ACHN (cell line): ENCODE measurements around the gene PSMD9.
"Not testable (repeated sequence)": the region's sequence is repeated elsewhere in the genome, so short reads cannot be mapped to it uniquely, and the experiment has no call there.

Experiments used
- DNase-seq: peaks from one replicate; pipeline ENCODE4 v3.0.0-alpha.2; 2015
- in situ Hi-C: cut with HindIII; loops from 2 replicates; pipeline ENCODE4 v1.10.0; 2017; ENCODE audit warnings: low sequenced_read_pairs, low pct_ligation_motif_present, low pct_unique_long_range_greater_than_20kb

Gene PSMD9

DNA sequence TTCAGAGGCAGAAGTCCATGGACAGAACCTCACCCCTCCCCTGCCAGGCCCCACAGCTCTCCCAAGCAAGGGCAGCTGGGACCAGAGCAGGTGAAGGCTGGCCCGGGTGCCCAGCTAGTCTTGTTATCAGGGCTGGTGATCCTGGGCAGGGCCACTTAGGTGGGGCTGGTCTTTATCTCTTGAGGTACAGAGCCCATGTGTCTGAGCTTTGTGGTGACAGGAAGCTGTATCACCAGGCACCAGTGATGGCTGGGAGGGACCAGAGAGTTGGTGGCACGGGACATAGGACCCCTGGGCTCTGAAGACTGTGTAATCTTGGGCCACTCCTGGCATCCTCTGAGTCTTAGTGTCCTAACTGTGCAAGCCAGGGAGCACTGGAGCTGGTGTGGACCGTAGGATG lies 17.1 kb upstream of the PSMD9 start:
- in situ Hi-C loops: no loop called here
- no peak for DNase-seq

DNA sequence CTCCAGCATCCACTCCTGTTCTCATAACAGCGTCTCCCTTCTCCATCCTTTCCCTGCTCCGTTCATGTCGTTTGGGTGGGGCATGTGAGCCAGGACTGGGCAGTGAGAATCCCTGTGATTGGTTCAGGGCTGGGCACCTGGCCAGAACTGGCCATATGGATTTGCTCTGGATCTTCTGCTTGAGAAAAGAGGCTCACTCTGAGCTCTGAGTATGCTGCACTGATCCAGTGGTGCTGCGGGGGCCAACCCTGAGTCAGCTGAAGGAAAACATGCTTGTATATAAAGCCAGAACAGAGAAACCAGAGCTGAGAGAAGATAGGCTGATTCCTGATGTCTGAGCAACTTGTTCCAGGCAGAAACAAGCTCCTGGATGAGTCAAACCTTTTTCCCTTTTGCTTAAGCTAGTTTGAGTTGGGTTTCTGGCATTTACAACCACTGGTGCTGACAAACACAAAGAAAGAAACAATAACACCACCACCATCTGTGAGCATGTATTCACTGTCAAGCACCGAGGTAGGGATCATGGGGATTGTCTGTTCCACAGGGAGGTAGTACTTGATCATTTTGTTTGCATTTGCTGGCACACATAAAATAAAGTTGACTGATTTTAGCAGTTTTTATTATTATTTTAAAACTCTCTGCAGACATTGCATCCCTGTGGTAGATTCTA lies 15.9 kb upstream of the PSMD9 start:
- DNase-seq: no peak
- in situ Hi-C loops: no loop called here

DNA sequence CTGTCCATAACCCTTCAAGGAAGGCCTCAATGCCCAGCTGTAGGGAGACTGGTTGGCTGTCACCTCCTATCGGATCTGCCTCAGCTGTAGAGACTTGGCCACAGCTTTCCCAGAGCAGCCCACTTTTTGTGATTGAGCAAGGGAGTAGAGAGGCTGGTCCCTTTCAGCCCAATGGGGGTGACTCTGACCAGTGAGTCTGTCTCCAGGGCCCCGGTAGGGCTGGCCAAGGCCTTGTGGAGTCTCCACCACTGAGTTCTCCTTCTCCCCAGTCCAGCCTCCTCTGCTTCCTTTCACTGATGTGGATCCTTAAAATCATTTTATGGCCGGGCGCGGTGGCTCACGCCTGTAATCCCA lies 15.4 kb upstream of the PSMD9 start:
- DNase-seq: no peak
- in situ Hi-C loops: no loop called here

DNA sequence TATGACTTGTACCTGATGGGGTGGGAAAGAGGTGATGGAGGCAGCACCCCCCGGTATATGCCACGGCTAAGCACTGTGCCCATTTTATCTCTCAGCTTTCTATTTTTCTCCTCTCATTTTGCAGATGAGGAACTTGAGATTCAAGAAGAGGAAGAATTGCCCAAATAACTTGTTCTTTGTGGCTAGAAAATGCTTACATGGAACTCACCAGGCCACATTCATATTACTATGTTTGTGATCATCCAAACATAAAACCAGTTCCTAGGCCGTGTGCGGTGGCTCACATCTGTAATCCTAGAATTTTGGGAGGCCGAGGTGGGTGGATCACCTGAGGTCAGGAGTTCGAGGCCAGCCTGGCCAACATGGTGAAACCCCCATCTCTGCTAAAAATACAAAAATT lies 14.5 kb upstream of the PSMD9 start:
- in situ Hi-C loops: no loop called here
- DNase-seq: no peak

DNA sequence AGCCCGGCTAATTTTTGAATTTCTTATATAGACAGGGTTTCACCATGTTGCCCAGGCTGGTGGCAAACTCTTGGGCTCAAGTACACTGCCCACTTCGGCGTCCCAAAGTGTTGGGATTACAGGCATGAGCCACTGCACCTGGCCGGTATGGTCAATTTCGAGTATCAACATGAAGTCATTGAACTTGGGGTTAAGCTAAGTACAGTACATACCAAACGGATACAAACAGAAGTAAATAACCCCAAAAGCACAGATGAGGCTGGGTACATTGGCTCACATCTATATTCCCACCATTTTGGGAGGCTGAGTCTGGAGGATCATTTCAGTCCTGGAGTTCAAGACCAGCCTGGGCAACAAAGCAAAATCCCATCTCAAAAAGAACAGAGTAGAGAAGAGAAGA lies 13.0 kb upstream of the PSMD9 start:
- no peak for DNase-seq
- in situ Hi-C loops: no loop called here

DNA sequence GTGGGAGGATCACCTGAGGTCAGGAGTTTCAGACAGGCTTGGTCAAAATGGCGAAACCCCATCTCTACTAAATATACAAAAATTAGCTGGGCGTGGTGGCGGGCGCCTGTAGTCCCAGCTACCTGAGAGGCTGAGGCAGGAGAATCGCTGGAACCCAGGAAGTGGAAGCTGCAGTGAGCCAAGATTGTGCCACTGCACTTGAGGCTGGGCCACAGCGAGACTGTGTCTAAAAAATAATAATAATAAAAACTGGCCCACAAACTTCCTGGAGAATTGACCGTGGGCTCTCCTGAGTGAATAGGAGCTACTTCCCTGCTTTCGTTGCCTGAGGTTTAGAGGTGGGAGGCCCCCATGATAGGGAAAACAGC lies 12.5 kb upstream of the PSMD9 start:
- in situ Hi-C loops, DNase-seq: not testable (repeated sequence)

DNA sequence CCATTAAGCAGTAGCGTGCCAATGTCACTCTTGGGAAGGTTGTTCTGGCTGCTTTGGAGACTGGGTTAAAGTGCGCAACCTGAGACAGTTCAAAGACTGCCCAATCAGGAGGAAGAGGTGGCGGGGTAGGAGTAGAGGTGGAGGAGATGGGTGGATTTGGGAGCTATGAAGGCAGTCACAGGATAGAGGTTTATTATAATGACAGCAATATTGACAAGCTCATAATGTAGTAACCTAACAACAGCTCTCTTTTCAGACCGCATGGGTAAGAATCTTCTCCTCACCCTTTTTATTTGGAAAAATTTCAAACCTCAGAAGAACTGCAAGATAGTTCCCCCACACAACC lies 5.3 kb upstream of the PSMD9 start:
- no peak for DNase-seq

DNA sequence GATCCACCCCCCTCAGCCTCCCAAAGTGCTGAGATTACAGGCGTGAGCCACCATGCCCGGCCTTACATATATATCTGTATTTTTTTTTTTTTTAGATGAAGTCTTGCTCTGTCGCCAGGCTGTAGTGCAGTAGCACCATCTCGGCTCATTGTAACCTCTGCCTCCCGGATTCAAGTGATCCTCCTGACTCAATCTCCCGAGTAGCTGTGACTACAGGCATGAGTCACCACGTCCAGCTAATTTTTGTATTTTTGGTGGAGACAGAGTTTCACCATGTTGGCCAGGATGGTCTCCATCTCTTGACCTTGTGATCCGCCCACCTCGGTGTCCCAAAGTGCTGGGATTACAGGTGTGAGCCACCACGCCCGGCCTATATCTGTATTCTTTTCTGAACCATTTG lies 3.5 kb upstream of the PSMD9 start:
- in situ Hi-C loops: not testable (repeated sequence)
- DNase-seq: peak; percentile 23

More for the DNA sequence above, 5.3 kb upstream of the PSMD9 start:
- in situ Hi-C loops: no loop called here

DNA sequence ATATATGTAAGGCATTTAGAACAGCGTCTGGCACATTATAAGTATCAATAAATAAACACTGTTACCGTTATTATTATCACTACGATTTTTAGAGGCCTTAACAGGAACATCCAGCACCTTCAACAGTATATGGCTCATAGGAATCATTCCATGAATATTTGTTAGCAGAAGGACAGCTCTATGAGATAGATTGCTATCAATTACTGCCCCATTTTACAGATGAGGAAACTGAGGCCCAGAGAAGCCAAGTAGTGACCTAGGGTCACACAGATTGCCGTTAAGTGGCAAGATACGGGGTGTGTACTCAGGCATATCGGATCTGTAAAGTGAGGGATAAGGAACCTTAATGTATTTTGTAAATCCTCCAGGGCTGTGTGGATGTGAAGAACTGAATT lies 510 bp upstream of the PSMD9 start:
- in situ Hi-C loops: no loop called here
- no peak for DNase-seq

DNA sequence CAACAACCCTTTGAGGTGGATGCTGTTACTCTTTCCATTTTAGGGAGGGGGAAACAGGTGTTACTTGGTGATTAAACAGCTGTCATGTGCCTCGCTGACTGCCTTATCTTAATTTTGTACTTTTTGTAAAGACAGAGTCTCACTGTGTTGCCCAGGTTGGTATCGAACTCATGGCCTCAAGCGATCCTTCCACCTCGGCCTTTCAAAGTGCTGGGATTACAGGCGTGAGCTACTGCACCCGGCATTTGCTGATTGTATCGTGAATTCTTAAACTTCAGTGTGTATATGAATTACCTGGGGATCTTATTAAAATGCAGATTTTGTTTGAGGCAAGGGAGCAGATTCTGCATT lies 659 bp downstream of the PSMD9 start:
- DNase-seq: no peak
- in situ Hi-C loops: no loop called here

DNA sequence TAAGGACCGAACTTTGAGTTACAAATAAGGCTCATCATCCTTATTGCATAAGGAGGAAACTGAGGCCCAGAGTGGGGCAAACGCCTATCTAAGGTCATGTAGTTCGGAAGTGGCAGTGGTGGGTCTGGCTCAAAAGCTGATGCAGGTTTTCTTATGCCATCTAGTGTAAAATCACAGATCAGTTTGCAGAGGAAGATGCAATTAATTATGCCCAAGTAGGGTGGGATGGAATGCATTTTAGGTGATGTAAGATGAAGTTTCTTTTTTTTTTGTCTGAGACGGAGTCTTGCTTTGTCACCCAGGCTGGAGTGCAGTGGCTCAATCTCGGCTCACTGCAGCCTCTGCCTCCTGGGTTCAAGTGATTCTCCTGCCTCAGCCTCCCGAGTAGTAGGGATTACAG lies 1.1 kb downstream of the PSMD9 start:
- in situ Hi-C loops, DNase-seq: not testable (repeated sequence)

DNA sequence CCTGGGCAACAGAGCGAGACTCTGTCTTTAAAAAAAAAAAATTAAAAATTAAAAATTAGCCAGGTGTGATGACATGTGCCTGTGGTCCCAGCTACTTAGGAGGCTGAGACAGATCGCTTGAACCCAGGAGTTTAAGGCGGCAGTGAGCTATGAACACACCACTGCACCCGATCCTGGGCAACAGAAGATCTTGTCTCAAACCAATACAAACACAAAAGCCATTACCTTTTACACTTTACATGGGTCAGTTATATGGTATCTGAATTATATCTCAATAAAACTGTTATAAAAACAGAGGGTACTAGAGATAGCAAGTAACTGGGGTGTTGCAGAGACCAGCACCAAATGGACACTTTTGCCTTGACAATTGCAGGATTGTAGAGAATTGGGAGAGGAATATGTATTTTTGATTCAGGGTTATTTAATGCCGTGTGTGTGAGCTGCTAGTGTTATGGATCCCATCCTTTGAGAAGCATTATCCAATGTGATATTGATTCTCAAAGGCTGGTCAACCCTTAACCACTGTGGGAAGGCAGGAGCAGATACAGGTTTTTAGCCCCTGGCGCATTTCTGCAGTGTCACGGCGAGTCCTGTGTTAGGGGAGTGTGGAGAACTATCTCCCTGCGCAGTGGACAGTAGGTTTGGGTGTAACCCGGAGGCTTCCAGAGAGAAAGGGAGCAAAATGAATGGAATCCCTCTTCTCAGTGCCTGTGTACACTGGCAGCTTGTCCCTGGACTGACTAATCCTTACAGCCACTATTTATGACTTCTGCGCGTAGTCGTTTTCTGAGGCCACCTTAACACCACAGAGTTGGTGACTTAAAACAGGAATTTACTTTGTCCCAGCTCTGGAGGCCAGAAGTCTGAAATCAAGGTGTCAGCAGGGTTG lies 4.3 kb downstream of the PSMD9 start:
- no peak for DNase-seq
- in situ Hi-C loops: no loop called here

DNA sequence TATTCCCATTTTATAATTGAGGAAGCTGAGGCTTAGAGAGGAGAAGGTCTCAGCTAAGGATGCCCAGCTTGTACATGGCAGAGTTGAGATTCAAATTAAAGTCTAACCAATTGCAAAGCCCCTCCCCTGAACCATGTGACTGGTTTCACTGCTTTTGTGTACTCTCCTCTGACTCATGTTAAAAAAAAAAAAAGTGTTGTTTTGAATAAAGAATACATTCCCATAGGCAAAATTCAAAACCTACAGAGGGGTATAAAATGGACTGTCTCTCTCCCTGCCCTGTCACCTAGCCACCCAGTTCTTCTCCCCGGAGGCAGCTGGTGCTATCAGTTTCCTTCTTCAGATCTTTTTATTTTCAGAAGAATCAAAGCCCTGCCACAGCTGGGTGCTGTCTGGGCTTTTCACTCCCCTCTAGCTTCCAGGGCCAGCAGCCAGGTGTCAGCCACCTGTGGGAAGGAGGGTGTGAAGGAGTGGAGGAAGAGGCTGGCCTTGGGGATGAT lies 5.4 kb downstream of the PSMD9 start:
- in situ Hi-C loops: no loop called here
- DNase-seq: peak; percentile 85

DNA sequence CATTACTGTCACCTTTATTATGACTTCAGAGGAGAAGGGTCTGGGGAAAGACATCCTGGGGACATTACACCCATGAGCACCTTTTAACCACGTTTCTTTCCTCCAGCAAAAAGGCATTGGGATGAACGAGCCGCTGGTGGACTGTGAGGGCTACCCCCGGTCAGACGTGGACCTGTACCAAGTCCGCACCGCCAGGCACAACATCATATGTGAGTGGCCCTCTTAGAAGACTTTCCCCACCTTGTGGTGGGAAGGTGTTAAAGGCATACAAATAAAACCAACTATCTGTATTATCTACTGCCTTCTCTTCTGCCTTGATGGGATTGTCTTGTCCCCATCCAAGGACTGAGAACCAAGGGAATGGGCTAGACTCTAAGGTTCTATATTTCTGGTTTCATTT lies 6.0 kb downstream of the PSMD9 start:
- DNase-seq: peak; percentile 72
- in situ Hi-C loops: no loop called here

DNA sequence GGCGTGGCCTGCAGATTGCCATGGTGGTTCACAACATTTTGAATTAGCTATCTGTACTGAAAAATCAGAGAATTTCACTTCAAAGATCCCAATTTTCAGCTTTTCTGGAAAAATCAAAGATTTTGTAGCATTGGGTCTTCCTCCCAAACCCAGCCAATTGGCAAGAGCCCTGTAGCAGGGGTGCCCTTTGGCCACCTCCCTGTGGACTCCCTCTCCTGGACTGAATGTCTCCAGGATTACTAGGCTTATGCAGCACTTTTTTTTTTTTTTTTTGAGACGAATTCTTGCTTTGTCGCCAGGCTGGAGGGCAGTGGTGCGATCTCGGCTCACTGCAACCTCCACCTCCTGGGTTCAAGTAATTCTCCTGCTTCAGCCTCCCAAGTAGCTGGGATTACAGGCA lies 9.7 kb downstream of the PSMD9 start:
- in situ Hi-C loops: no loop called here
- DNase-seq: no peak

DNA sequence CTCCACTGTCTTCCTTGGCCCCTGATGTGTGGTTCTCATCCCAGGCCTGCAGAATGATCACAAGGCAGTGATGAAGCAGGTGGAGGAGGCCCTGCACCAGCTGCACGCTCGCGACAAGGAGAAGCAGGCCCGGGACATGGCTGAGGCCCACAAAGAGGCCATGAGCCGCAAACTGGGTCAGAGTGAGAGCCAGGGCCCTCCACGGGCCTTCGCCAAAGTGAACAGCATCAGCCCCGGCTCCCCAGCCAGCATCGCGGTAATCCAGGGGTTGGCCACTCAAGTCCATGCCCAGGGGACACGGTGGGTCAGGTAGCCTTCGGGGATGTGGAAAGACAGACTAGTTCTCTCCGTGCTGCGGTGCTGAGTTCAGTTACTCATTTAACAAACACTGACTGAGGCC lies 11.0 kb downstream of the PSMD9 start:
- DNase-seq: no peak
- in situ Hi-C loops: no loop called here

DNA sequence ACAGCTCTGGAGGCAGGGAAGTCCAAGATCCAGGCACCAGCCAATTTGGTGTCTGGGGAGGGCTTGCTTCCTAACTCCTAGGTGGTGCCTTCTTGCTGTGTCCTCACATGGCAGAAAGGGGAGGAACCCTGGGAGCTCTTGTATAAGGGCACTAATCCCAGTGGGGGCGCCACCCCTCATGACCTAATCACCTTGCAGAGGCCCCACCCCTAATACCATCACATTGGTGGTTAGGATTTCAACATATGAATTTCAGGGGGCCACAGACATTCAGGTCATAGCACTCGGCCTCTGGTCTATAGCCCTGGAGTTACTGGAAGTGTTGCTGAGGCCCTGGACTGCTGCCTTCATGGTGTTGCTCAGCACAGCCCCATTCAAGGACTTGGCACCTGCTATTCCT lies 14.6 kb downstream of the PSMD9 start:
- DNase-seq: no peak
- in situ Hi-C loops: no loop called here

DNA sequence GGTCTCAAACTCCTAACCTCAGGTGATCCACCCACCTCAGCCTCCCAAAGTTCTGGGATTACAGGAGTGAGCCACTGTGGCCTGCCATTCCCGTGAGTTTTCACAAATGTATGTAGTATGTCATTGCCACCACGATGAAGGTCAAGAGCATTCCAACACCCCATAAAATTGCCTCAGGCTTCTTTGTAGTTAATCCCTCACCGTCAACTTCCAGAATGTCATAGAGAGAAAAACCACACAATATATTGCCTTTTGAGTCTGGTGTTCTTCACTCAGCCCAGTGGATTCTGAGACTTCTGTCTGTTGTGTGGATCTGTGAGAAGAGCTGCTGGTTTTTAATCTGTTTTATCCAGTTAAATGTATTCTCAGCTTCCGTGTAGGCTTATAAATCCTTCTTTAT lies 17.2 kb downstream of the PSMD9 start:
- no peak for DNase-seq
- in situ Hi-C loops: no loop called here

DNA sequence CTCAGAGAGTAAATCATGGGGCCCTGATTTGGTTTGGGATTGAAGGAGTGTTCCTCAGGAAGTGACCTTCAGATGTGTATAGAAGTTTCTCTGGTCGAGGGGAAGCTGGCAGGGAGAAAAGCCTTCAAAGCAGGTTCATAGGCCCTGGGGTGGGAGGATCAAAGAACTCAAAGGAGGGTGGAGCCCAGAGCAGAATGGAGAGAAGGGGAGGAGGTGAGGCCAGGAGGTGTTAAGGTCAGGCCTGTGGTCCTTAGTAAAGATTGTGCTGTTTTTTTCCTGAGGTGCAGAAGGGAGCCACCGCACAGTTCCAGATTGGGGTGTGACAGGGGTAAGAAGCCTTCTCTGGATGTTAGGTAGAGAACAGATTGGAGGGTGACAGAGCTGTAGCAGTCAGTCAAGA lies 20.1 kb downstream of the PSMD9 start:
- in situ Hi-C loops: no loop called here
- no peak for DNase-seq

DNA sequence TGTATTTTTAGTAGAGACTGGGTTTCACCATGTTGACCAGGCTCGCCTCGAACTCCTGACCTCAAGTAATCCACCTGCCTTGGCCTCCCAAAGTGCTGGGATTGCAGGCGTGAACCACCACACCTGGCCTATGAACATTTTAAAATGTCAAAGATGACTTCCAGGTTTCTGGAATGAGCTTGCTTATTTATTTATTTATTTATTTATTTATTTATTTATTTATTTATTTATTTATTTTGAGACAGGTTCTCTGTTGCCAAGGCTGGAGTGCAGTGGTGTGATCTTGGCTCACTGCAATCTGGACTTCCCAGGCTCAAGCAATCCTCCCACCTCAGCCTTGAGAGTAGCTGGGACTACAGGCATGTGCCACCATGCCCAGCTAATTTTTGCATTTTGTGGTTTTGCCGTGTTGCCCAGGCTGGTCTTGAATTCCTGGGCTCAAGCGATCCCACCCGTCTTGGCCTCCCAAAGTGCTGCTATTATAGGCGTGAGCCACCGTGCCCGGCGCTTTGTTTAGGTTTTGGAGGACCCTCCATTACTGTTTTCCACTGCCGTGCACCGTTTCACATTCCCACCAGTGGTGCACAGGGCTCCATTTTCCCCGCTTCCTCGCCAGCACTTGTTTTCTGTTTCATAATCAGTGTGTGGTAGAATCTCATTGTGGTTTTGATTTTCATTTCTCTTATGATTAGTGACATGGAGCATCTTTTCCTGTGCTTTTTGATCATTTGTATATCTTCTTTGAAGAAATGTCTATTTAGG lies 23.4 kb downstream of the PSMD9 start:
- in situ Hi-C loops: no loop called here
- DNase-seq: no peak
